ENCODE measurements around the gene KIF5C. TPM values are rescaled to one million over a fixed set of nuclear protein-coding genes. Genes with fewer than 3 reads are reported as not detected.

Gene KIF5C
- total RNA-seq, 2 experiments from 2014 or later: 8.1 to 22.2 TPM

- H3K79me2 ChIP-seq (ENCODE audit: insufficient read depth, low read depth, low read length): no peaks in the 10 kb centered on the region
- TF ChIP-seq, protein P1, sequence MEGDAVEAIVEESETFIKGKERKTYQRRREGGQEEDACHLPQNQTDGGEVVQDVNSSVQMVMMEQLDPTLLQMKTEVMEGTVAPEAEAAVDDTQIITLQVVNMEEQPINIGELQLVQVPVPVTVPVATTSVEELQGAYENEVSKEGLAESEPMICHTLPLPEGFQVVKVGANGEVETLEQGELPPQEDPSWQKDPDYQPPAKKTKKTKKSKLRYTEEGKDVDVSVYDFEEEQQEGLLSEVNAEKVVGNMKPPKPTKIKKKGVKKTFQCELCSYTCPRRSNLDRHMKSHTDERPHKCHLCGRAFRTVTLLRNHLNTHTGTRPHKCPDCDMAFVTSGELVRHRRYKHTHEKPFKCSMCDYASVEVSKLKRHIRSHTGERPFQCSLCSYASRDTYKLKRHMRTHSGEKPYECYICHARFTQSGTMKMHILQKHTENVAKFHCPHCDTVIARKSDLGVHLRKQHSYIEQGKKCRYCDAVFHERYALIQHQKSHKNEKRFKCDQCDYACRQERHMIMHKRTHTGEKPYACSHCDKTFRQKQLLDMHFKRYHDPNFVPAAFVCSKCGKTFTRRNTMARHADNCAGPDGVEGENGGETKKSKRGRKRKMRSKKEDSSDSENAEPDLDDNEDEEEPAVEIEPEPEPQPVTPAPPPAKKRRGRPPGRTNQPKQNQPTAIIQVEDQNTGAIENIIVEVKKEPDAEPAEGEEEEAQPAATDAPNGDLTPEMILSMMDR (conservative IDR thresholded peaks at IDR 0.05; ENCODE audit: low read length): no peak
- no peak for TF ChIP-seq EZH2phosphoT487 (IDR thresholded peaks at IDR 0.05; ENCODE audit: borderline replicate concordance, low read depth, low read length)
- BruUV-seq (replicated peaks): no TSS peak
- no peak overlapping the region for H3K4me2 ChIP-seq (ENCODE audit: low read length)
- ChIA-PET POLR2A (no interaction called here), CTCF (ENCODE audit: unreplicated experiment) (no interaction called here)
- intact Hi-C loops (cut with micrococcal nuclease; ENCODE audit: unreplicated experiment): loop anchor here (5.0 to 10.0 kb wide), 3 partner anchors 65 to 1055 kb away; no protein-coding TSS in a partner anchor
- no peak overlapping the region for H3K27ac ChIP-seq (ENCODE audit: low read depth, low read length, poor library complexity, severe bottlenecking)
- H3K4me1 ChIP-seq (ENCODE audit: insufficient read depth, low read length, poor library complexity, severe bottlenecking): no peaks in the 10 kb centered on the region
- no peak for DNase-seq (ENCODE audit: low spot score)
- H3K9me3 ChIP-seq (ENCODE audit: low read length): no peaks in the 10 kb centered on the region
- no peak overlapping the region for H2AFZ ChIP-seq (ENCODE audit: low read length)
- peaks cover 25% of the 10 kb centered on the region; the same call in 1 of the 2 replicates for H3K36me3 ChIP-seq (ENCODE audit: insufficient read depth, low read length)
- H3K9me2 ChIP-seq (ENCODE audit: insufficient read depth, low read length): no peaks in the 10 kb centered on the region
- H4K20me1 ChIP-seq (ENCODE audit: insufficient read depth, low read length): no peaks in the 10 kb centered on the region
- H3K4me3 ChIP-seq (ENCODE audit: low read depth, low read length, poor library complexity, severe bottlenecking): no peak overlapping the region
These were observed 117.4 kb downstream of the KIF5C start for GRCh38 chr2:148992448-148992847.

DNA sequence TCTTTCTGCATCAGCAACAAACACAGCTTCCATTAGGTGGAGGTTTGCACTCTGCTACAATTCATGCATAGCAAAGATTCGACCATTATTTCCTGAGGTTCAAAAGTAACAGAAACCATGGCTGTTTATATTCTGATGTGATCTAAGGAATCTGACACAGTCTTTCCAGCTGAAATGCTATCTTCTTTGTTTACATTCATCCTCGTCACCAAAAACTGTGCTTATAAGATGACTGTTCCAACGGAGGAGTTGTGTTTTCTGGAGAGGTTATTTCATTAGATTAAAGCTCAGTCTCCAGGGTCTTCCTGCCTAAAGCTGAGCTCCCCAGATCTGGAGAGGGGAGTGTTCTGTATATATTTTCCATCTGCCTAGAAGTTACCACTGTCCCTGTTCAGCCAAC is 118.3 kb downstream of the KIF5C start:
- peaks cover 25% of the 10 kb centered on the region; the same call in 1 of the 2 replicates for H3K36me3 ChIP-seq (ENCODE audit: insufficient read depth, low read length)
- no peaks in the 10 kb centered on the region for H3K4me1 ChIP-seq (ENCODE audit: insufficient read depth, low read length, poor library complexity, severe bottlenecking)
- no peak for TF ChIP-seq EZH2phosphoT487 (IDR thresholded peaks at IDR 0.05; ENCODE audit: borderline replicate concordance, low read depth, low read length)
- no peaks in the 10 kb centered on the region for H3K9me2 ChIP-seq (ENCODE audit: insufficient read depth, low read length)
- intact Hi-C loops (cut with micrococcal nuclease; ENCODE audit: unreplicated experiment): loop anchor here (5.0 to 10.0 kb wide), 3 partner anchors 66 to 1056 kb away; no protein-coding TSS in a partner anchor
- ChIA-PET CTCF (ENCODE audit: unreplicated experiment) (interaction anchor here (0.6 kb wide), 1 partner anchor 96 kb away, joined by 4 read pairs; no protein-coding TSS in a partner anchor), POLR2A (interaction anchor here (1.7 kb wide), 1 partner anchor 9 kb away, joined by 8 read pairs; no protein-coding TSS in a partner anchor)
- H3K4me3 ChIP-seq (ENCODE audit: low read depth, low read length, poor library complexity, severe bottlenecking): no peak overlapping the region
- H3K4me2 ChIP-seq (ENCODE audit: low read length): no peak overlapping the region
- DNase-seq (ENCODE audit: low spot score): no peak
- H4K20me1 ChIP-seq (ENCODE audit: insufficient read depth, low read length): no peaks in the 10 kb centered on the region
- H3K9me3 ChIP-seq (ENCODE audit: low read length): no peaks in the 10 kb centered on the region
- H2AFZ ChIP-seq (ENCODE audit: low read length): no peak overlapping the region
- no peak overlapping the region for H3K27ac ChIP-seq (ENCODE audit: low read depth, low read length, poor library complexity, severe bottlenecking)
- BruUV-seq (replicated peaks): no TSS peak
- no peaks in the 10 kb centered on the region for H3K79me2 ChIP-seq (ENCODE audit: insufficient read depth, low read depth, low read length)

- no peaks in the 10 kb centered on the region for H4K20me1 ChIP-seq (ENCODE audit: insufficient read depth, low read length)
- no peak for DNase-seq (ENCODE audit: low spot score)
- intact Hi-C loops (cut with micrococcal nuclease; ENCODE audit: unreplicated experiment): loop anchor here (5.0 to 10.0 kb wide), 3 partner anchors 67 to 1057 kb away; no protein-coding TSS in a partner anchor
- H3K27ac ChIP-seq (ENCODE audit: low read depth, low read length, poor library complexity, severe bottlenecking): no peak overlapping the region
- POLR2A ChIA-PET: interaction anchor here (1.7 kb wide), 1 partner anchor 10 kb away, joined by 8 read pairs; no protein-coding TSS in a partner anchor
- CTCF ChIA-PET (ENCODE audit: unreplicated experiment): no interaction called here
- H3K4me2 ChIP-seq (ENCODE audit: low read length): no peak overlapping the region
- no peak overlapping the region for H2AFZ ChIP-seq (ENCODE audit: low read length)
- no peaks in the 10 kb centered on the region for H3K4me1 ChIP-seq (ENCODE audit: insufficient read depth, low read length, poor library complexity, severe bottlenecking)
- no peaks in the 10 kb centered on the region for H3K79me2 ChIP-seq (ENCODE audit: insufficient read depth, low read depth, low read length)
- peaks cover 25% of the 10 kb centered on the region; the same call in 1 of the 2 replicates for H3K36me3 ChIP-seq (ENCODE audit: insufficient read depth, low read length)
- TF ChIP-seq, protein P1 (conservative IDR thresholded peaks at IDR 0.05; ENCODE audit: low read length): no peak
- no peak for TF ChIP-seq EZH2phosphoT487 (IDR thresholded peaks at IDR 0.05; ENCODE audit: borderline replicate concordance, low read depth, low read length)
- H3K9me3 ChIP-seq (ENCODE audit: low read length): no peaks in the 10 kb centered on the region
- no peak overlapping the region for H3K4me3 ChIP-seq (ENCODE audit: low read depth, low read length, poor library complexity, severe bottlenecking)
- no TSS peak for BruUV-seq (replicated peaks)
- H3K9me2 ChIP-seq (ENCODE audit: insufficient read depth, low read length): no peaks in the 10 kb centered on the region
These were observed 119.3 kb downstream of the KIF5C start for GRCh38 chr2:148994341-148994740.

Measured in OCI-LY7 (cell line).